HEK293T (cell line): ENCODE measurements around the gene FGFR3.

Experiments used
- CTCF ChIA-PET: fragments of 350-600 bp; formaldehyde crosslinking; extraction: SDS; loops from one replicate; lab custom pipeline; 2021; ENCODE audit warnings: antibody characterized with exemption, inconsistent platforms; lab: Yijun Ruan, JAX
- POLR2A ChIA-PET: fragments of 350-600 bp; formaldehyde crosslinking; extraction: SDS; loops from one replicate; lab custom pipeline; 2020; ENCODE audit warnings: antibody characterized with exemption, inconsistent platforms; lab: Yijun Ruan, JAX
- DNase-seq: peaks from one replicate; pipeline ENCODE4 v3.0.0; 2012; ENCODE audit warnings: mixed read lengths; ENCODE audit errors: extremely low spot score
- ARNT ChIP-seq: fragments of 450-650 bp; IDR thresholded peaks from 2 replicates; pipeline ENCODE4 v1.6.1; 2017; ENCODE audit warnings: mild to moderate bottlenecking
- BHLHE40 ChIP-seq: fragments of 450-650 bp; IDR thresholded peaks from 2 replicates; pipeline ENCODE4 v1.6.1; 2016; ENCODE audit warnings: mild to moderate bottlenecking, moderate library complexity, borderline replicate concordance
- CTBP1 ChIP-seq: fragments of 450-650 bp; IDR thresholded peaks from 2 replicates; pipeline ENCODE4 v1.6.1; 2016; ENCODE audit warnings: borderline replicate concordance
- ELF4 ChIP-seq: fragments of 450-650 bp; IDR thresholded peaks from 2 replicates; pipeline ENCODE4 v1.6.1; 2017; ENCODE audit warnings: antibody characterized with exemption
- FOXA1 ChIP-seq: fragments of 450-650 bp; IDR thresholded peaks from 2 replicates; pipeline ENCODE4 v1.6.1; 2016; ENCODE audit warnings: mild to moderate bottlenecking
- FOXK2 ChIP-seq: fragments of 450-650 bp; IDR thresholded peaks from 2 replicates; pipeline ENCODE4 v1.6.1; 2016; ENCODE audit warnings: mild to moderate bottlenecking
- FOXM1 ChIP-seq: fragments of 450-650 bp; IDR thresholded peaks from 2 replicates; pipeline ENCODE4 v1.6.1; 2017; ENCODE audit warnings: mild to moderate bottlenecking, borderline replicate concordance
- HDGF ChIP-seq: fragments of 450-650 bp; IDR thresholded peaks from 2 replicates; pipeline ENCODE4 v1.6.1; 2017; ENCODE audit warnings: antibody characterized with exemption, borderline replicate concordance
- L3MBTL2 ChIP-seq: fragments of 450-650 bp; conservative IDR thresholded peaks from 2 replicates; pipeline ENCODE4 v1.6.1; 2016; ENCODE audit warnings: mild to moderate bottlenecking
- LEF1 ChIP-seq: fragments of 450-650 bp; IDR thresholded peaks from 2 replicates; pipeline ENCODE4 v1.6.1; 2017; ENCODE audit warnings: mild to moderate bottlenecking, borderline replicate concordance
- NFRKB ChIP-seq: fragments of 450-650 bp; IDR thresholded peaks from 2 replicates; pipeline ENCODE4 v1.6.1; 2016; ENCODE audit warnings: mild to moderate bottlenecking, moderate library complexity
- SP1 ChIP-seq: fragments of 450-650 bp; IDR thresholded peaks from 2 replicates; pipeline ENCODE4 v1.6.1; 2017
- SUZ12 ChIP-seq: fragments of 450-650 bp; IDR thresholded peaks from 2 replicates; pipeline ENCODE4 v1.6.1; 2016; ENCODE audit warnings: mild to moderate bottlenecking
- TARDBP ChIP-seq: fragments of 450-650 bp; IDR thresholded peaks from 2 replicates; pipeline ENCODE4 v1.6.1; 2016
- ZNF384 ChIP-seq: fragments of 450-650 bp; IDR thresholded peaks from 2 replicates; pipeline ENCODE4 v1.6.1; 2016
- TF ChIP-seq, protein P1 (sequence below): fragments of 450-650 bp; IDR thresholded peaks from 2 replicates; pipeline ENCODE4 v1.6.1; 2016

Gene FGFR3

DNA sequence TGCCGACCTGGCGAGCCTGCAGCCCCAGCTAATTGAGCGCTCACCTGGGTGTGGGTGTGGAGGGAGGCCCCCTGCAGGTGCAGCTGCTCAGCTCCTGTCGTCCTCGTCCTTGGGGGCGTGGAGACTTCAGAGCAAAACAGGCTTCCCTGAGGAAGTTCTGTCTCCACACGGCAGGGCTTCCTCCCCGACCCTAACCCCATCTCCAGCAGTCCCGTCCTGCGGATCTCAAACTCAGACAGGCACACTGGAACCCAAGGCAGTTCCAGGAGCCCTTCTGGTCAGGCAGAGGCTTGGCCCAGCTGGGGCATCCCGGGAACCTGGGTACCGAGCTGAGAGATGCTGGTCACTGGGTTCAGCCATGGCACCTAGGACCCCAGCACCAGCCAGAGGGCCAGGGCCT is 47.4 kb upstream of the FGFR3 start:
- CTCF ChIA-PET: interaction anchor here (0.8 to 6.6 kb wide), 6 partner anchors 13 to 117 kb away, joined by 4 to 116 read pairs (median 4); no protein-coding TSS in a partner anchor
- POLR2A ChIA-PET: interaction anchor here (1.8 kb wide), 1 partner anchor 25 kb away, joined by 5 read pairs; the partner anchor contains the start of genes TACC3 and TMEM129
- DNase-seq: no peak
- TF ChIP-seq, protein P1, sequence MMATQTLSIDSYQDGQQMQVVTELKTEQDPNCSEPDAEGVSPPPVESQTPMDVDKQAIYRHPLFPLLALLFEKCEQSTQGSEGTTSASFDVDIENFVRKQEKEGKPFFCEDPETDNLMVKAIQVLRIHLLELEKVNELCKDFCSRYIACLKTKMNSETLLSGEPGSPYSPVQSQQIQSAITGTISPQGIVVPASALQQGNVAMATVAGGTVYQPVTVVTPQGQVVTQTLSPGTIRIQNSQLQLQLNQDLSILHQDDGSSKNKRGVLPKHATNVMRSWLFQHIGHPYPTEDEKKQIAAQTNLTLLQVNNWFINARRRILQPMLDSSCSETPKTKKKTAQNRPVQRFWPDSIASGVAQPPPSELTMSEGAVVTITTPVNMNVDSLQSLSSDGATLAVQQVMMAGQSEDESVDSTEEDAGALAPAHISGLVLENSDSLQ: no peak
- TF ChIP-seq L3MBTL2 (no peak), SUZ12 (no peak), NFRKB (no peak), ELF4 (no peak), BHLHE40 (no peak), LEF1 (no peak), FOXK2 (no peak), CTBP1 (no peak), ARNT (no peak), ZNF384 (no peak), FOXM1 (no peak)

DNA sequence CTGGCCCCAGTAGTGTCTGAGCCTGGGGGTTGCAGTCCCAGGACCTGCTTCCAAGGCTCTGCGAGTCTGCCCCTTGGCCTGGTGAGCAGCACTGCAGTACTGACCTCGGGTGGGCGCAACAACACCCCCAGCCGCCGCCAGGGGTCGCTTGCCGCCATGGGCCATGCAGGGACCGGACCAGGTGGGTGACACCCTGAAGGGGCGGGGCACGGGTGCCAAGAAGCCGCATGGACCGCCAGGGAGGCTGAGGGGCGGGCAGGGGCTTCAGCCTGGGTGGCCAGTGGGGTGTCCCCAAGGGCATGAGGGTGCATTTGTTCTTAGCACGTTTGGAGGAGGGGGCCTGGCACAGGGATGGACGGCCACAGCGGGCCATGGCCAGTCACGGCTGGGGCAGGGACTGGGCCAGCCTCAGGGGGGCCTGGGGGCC is 46.8 kb upstream of the FGFR3 start:
- CTCF ChIA-PET: interaction anchor here (0.6 to 6.6 kb wide), 9 partner anchors 12 to 66 kb away, joined by 3 to 116 read pairs (median 4); partner anchors contain the start of gene FGFR3
- DNase-seq: peak; percentile 89
- POLR2A ChIA-PET: interaction anchor here (0.5 to 1.7 kb wide), 2 partner anchors 66 to 1926 kb away, joined by 3 to 5 read pairs; no protein-coding TSS in a partner anchor
- TF ChIP-seq SUZ12 (no peak), FOXM1 (no peak), HDGF (no peak), LEF1 (no peak), ZNF384 (no peak), TARDBP (no peak)

DNA sequence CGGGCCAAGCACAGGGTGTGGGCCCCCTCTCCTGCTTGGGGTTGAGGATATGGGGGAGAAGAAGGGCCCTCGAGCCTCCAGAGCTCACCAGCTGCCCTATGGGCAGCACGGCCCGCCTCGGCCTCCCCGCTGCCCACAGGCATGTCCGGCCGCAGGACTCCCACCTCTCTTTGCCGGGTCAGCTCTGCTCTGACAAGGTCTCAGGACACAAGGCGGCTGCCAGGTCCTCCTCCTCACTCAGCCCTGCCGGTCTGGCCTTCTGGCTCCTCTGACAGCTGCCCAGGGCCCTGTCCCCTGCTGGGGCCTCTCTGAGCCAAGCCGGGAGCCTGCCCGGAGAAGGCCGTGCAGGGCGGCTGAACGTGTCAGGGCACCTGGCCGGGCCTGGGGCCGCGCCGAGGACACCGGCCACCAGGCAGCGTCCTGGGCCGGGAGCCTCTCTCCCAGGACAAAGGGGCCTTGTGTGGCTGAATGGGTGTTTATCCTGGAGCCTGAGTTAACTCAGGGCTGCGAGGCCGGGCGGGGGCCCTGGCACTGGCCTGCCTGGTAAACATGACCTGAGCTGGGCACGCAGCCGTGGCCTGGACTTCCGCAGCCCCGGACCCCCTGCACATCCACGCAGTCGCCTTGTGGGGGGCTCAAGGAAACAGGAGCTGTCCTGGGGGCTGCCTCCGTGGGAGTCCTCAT is 46.0 kb upstream of the FGFR3 start:
- no peak for DNase-seq
- TF ChIP-seq SP1 (no peak), FOXK2 (no peak), NFRKB (no peak), BHLHE40 (no peak), SUZ12 (no peak), TARDBP (no peak), ARNT (no peak), FOXA1 (no peak), L3MBTL2 (no peak), ELF4 (no peak), HDGF (no peak), FOXM1 (no peak), LEF1 (no peak)
- TF ChIP-seq, protein P1: no peak
- POLR2A ChIA-PET: interaction anchor here (0.5 to 1.7 kb wide), 2 partner anchors 66 to 1925 kb away, joined by 3 to 5 read pairs; no protein-coding TSS in a partner anchor
- CTCF ChIA-PET: interaction anchor here (0.6 to 6.6 kb wide), 11 partner anchors 11 to 65 kb away, joined by 3 to 116 read pairs (median 4); partner anchors contain the start of genes FGFR3, TACC3 and TMEM129

DNA sequence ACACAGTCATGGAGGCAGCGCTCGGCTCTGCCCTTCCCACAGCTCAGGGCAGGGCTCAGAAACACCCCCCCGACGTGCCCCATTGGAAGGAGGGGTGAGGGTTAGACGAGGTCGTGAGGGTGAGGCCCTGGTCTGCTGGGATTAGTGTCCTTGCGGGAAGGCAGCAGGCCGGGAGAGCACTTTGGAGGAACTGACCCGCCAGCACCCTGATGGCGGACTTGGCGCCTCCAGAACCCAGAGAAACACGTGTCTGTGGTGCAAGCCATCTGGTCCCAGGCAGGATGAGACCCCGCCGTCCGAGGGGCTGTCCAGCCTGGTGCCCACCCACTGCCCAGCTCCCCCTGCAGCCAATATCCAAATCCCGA is 45.5 kb upstream of the FGFR3 start:
- TF ChIP-seq, protein P1: no peak
- TF ChIP-seq SUZ12 (no peak), FOXA1 (no peak), SP1 (no peak), ARNT (no peak), L3MBTL2 (no peak), CTBP1 (no peak), ELF4 (no peak), FOXK2 (no peak), ZNF384 (no peak), TARDBP (no peak)
- POLR2A ChIA-PET: interaction anchor here (1.7 kb wide), 1 partner anchor 65 kb away, joined by 5 read pairs; no protein-coding TSS in a partner anchor
- CTCF ChIA-PET: interaction anchor here (1.0 to 6.6 kb wide), 7 partner anchors 26 to 160 kb away, joined by 3 to 116 read pairs (median 5); partner anchors contain the start of genes TACC3 and TMEM129
- DNase-seq: no peak

DNA sequence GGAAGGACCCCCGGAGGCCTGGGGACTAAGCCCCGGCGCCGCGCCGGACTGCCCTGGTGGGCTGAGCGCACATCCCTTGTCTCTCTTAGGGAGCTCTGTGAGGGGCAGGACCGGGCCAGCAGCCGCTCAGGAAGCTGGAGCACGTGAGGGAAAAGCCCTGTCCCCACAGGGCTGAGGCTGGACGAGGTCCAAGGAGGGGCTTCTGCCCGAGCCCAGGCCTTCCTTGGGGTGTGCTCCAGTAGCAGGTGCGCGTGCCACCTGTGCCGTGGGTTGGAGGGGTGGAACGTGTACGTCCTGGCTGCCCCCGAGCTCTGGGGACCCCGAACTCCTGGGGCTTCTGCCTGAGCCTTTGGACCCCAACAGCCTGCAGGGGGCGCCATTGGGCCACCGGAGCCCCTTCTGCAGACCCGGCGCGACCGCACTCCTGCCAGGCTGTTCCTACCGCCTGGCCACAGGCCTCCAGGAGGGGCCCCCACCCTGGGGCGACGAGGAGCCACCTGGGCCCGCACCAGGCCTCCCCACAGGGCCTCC is 44.6 kb upstream of the FGFR3 start:
- no peak for TF ChIP-seq CTBP1
- TF ChIP-seq FOXA1: no peak
- no peak for TF ChIP-seq ELF4
- TF ChIP-seq, protein P1: no peak
- TF ChIP-seq ZNF384: no peak
- no peak for TF ChIP-seq SP1
- no peak for TF ChIP-seq SUZ12
- TF ChIP-seq FOXM1: no peak
- DNase-seq: peak; percentile 95
- POLR2A ChIA-PET: interaction anchor here (0.7 to 0.8 kb wide), 2 partner anchors 61 to 62 kb away, joined by 3 read pairs; no protein-coding TSS in a partner anchor
- CTCF ChIA-PET: interaction anchor here (0.6 to 6.6 kb wide), 16 partner anchors 8 to 226 kb away, joined by 3 to 116 read pairs (median 4); partner anchors contain the start of genes TACC3 and TMEM129
